Medulla oblongata (tissue), 1 donor: ENCODE measurements around the gene POLG.
A peak's percentile ranks its signal among the peaks of the same experiment; 100 is the strongest.

Experiments used
- DNase-seq: peaks from one replicate; pipeline ENCODE4 v3.0.0-alpha.2; 2015; ENCODE audit errors: extremely low spot score

POLG gene

GRCh38 chr15:89326316-89326715 is 8.3 kb downstream of the POLG start:
- no peak for DNase-seq

GRCh38 chr15:89325039-89325803 is 9.4 kb downstream of the POLG start:
- DNase-seq = no peak

GRCh38 chr15:89323825-89324224 is 10.8 kb downstream of the POLG start:
- DNase-seq = no peak

- no peak for DNase-seq
These were observed 11.8 kb downstream of the POLG start for GRCh38 chr15:89322822-89323221.

GRCh38 chr15:89321521-89322410 is 12.9 kb downstream of the POLG start:
- DNase-seq = no peak

GRCh38 chr15:89320200-89320599 is 14.4 kb downstream of the POLG start:
- no peak for DNase-seq

GRCh38 chr15:89319678-89320077 is 14.9 kb downstream of the POLG start:
- DNase-seq = no peak

GRCh38 chr15:89317186-89317720 is 17.4 kb downstream of the POLG start:
- no peak for DNase-seq

GRCh38 chr15:89316504-89316903 is 18.1 kb downstream of the POLG start:
- no peak for DNase-seq

GRCh38 chr15:89315375-89315929 is 19.2 kb downstream of the POLG start:
- no peak for DNase-seq

- DNase-seq = no peak
These were observed 24.6 kb downstream of the POLG start for GRCh38 chr15:89309993-89310392.

- no peak for DNase-seq
These were observed 26.4 kb downstream of the POLG start for GRCh38 chr15:89308236-89308635.

GRCh38 chr15:89307791-89308190 is 26.8 kb downstream of the POLG start:
- no peak for DNase-seq

GRCh38 chr15:89307046-89307587 is 27.5 kb downstream of the POLG start:
- DNase-seq = no peak

- DNase-seq = no peak
These were observed 29.2 kb downstream of the POLG start for GRCh38 chr15:89305395-89305794.

- DNase-seq = no peak
These were observed 30.6 kb downstream of the POLG start for GRCh38 chr15:89303986-89304385.

- no peak for DNase-seq
These were observed 33.1 kb downstream of the POLG start for GRCh38 chr15:89301304-89302089.

GRCh38 chr15:89299896-89300295 is 34.7 kb downstream of the POLG start:
- DNase-seq = peak; percentile 62

GRCh38 chr15:89293012-89293411 is 41.6 kb downstream of the POLG start:
- no peak for DNase-seq

GRCh38 chr15:89291934-89292438 is 42.6 kb downstream of the POLG start:
- no peak for DNase-seq

GRCh38 chr15:89283201-89283600 is 51.4 kb downstream of the POLG start:
- DNase-seq = no peak
